Body of pancreas (tissue), 4 donors: Measurements from ENCODE around the gene RGS6. TPM values are rescaled to one million over a fixed set of nuclear protein-coding genes. Genes with fewer than 3 reads are reported as not detected.

Experiments used
- ATAC-seq: fragments of 150-250 bp; one replicate; pipeline ENCODE4 v1.9.1; 2016
- DNase-seq, 4 donors: peaks; one replicate each; pipeline ENCODE4 v3.0.0-alpha.2; 2019
- H3K27ac ChIP-seq, 4 donors: fragments of 200-600 bp; sonication (generic); 1 replicate in 3 of 4; 2 replicates in 1 of 4; pipeline versions ENCODE4 v1.5.1 to v1.6.1; 2016 to 2019; ENCODE audit warnings: mild to moderate bottlenecking in 1 of 4, mixed read lengths in 1 of 4, moderate library complexity in 1 of 4
- H3K27me3 ChIP-seq, 2 donors: fragments of 200-600 bp; sonication (generic); one replicate each; pipeline ENCODE4 v1.6.0; 2016; ENCODE audit warnings: mild to moderate bottlenecking in 1 of 2
- H3K36me3 ChIP-seq, 2 donors: fragments of 200-600 bp; sonication (generic); replicated peaks in 1 of 2; 2 replicates each; pipeline ENCODE4 v1.5.1; 2016; ENCODE audit warnings: low read depth in 2 of 2; ENCODE audit not compliant: insufficient read depth in 1 of 2
- H3K4me1 ChIP-seq: fragments of 200-600 bp; sonication (generic); one replicate; pipeline ENCODE4 v1.6.0; 2016
- H3K4me3 ChIP-seq, 2 donors: fragments of 200-600 bp; sonication (generic); 1 replicate in 1 of 2; 2 replicates in 1 of 2; pipeline ENCODE4 v1.5.1; 2016 to 2019
- H3K9me3 ChIP-seq, 3 donors: fragments of 200-600 bp; sonication (generic); 1 replicate in 2 of 3; 2 replicates in 1 of 3; pipeline ENCODE4 v1.5.1; 2016
- POLR2A ChIP-seq, 3 donors: fragments of 450-650 bp; IDR thresholded peaks; one replicate each; pipeline ENCODE4 v1.6.1; 2016; ENCODE audit warnings: antibody characterized with exemption in 3 of 3, mild to moderate bottlenecking in 2 of 3
- WGBS, 2 donors: methylation state at CpG; one replicate each; pipeline ENCODE4 v1.1.5; 2017; 5-methylcytosine and 5-hydroxymethylcytosine counted together
- intact Hi-C: fragments of 100-400 bp; cut with DNase I; formaldehyde crosslinking; loops from one replicate; pipeline ENCODE4 v1.15.1; 2023
- total RNA-seq, 2 donors: library from RNA; depleted of rRNA; stranded (reverse); fragments of >200 nt; gene quantifications; one replicate each; pipeline ENCODE4 v1.1.0, GENCODE V29; 2016
- TF ChIP-seq, protein P1 (sequence below), 7 experiments: fragments of 450-650 bp in 4 of 7; fragments of 200-600 bp in 3 of 7; sonication (generic) in 3 of 7; IDR thresholded peaks; one replicate each; pipeline ENCODE4 v1.5.1; 2016 to 2019; ENCODE audit warnings: antibody characterized with exemption in 7 of 7

The RGS6 gene
- total RNA-seq, 2 donors from 2014 or later = 0.26 to 1.3 TPM

- WGBS, 2 donors = 89 to 91% methylated on average over 8 to 12 of the region's 12 CpGs
- Histone ChIP-seq H3K4me1 (peaks cover 10% of the 10 kb centered on the region), H3K4me3 (no peak overlapping the region), H3K27me3 (no peaks in the 10 kb centered on the region), H3K27ac (no peak overlapping the region), H3K9me3 (no peaks in the 10 kb centered on the region), H3K36me3 (no peaks in the 10 kb centered on the region)
- ATAC-seq (no peak), DNase-seq (no peak)
- intact Hi-C loops = no loop called here
- TF ChIP-seq POLR2A (IDR thresholded peaks at IDR 0.05) = no peak
- TF ChIP-seq, protein P1, sequence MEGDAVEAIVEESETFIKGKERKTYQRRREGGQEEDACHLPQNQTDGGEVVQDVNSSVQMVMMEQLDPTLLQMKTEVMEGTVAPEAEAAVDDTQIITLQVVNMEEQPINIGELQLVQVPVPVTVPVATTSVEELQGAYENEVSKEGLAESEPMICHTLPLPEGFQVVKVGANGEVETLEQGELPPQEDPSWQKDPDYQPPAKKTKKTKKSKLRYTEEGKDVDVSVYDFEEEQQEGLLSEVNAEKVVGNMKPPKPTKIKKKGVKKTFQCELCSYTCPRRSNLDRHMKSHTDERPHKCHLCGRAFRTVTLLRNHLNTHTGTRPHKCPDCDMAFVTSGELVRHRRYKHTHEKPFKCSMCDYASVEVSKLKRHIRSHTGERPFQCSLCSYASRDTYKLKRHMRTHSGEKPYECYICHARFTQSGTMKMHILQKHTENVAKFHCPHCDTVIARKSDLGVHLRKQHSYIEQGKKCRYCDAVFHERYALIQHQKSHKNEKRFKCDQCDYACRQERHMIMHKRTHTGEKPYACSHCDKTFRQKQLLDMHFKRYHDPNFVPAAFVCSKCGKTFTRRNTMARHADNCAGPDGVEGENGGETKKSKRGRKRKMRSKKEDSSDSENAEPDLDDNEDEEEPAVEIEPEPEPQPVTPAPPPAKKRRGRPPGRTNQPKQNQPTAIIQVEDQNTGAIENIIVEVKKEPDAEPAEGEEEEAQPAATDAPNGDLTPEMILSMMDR (IDR thresholded peaks at IDR 0.05) = no peak
These were observed 678.0 kb downstream of the RGS6 start for GRCh38 chr14:72610096-72610830.

- ATAC-seq (no peak), DNase-seq (no peak)
- Histone ChIP-seq H3K36me3 (no peaks in the 10 kb centered on the region), H3K27ac (no peak overlapping the region), H3K9me3 (no peaks in the 10 kb centered on the region), H3K27me3 (no peaks in the 10 kb centered on the region), H3K4me1 (peaks cover 10% of the 10 kb centered on the region), H3K4me3 (no peak overlapping the region)
- intact Hi-C loops = no loop called here
- TF ChIP-seq, protein P1 (IDR thresholded peaks at IDR 0.05) = no peak
- no peak for TF ChIP-seq POLR2A (IDR thresholded peaks at IDR 0.05)
- WGBS, 2 donors = 77% methylated on average over 2 of the region's 2 CpGs; no CpG with 5 or more reads in 1 of the 2 donors
These were observed 678.6 kb downstream of the RGS6 start for GRCh38 chr14:72610831-72611200.

GRCh38 chr14:72611506-72611905 is 679.3 kb downstream of the RGS6 start:
- ATAC-seq (no peak), DNase-seq (no peak)
- WGBS, 2 donors = 89 to 90% methylated on average over 4 of the region's 4 CpGs
- H3K27me3 ChIP-seq = no peaks in the 10 kb centered on the region
- H3K4me1 ChIP-seq = peaks cover 10% of the 10 kb centered on the region
- intact Hi-C loops = no loop called here
- H3K4me3 ChIP-seq = no peak overlapping the region
- no peak for TF ChIP-seq POLR2A (IDR thresholded peaks at IDR 0.05)
- TF ChIP-seq, protein P1 (IDR thresholded peaks at IDR 0.05) = no peak
- H3K9me3 ChIP-seq = no peaks in the 10 kb centered on the region
- no peaks in the 10 kb centered on the region for H3K36me3 ChIP-seq
- no peak overlapping the region for H3K27ac ChIP-seq

DNA sequence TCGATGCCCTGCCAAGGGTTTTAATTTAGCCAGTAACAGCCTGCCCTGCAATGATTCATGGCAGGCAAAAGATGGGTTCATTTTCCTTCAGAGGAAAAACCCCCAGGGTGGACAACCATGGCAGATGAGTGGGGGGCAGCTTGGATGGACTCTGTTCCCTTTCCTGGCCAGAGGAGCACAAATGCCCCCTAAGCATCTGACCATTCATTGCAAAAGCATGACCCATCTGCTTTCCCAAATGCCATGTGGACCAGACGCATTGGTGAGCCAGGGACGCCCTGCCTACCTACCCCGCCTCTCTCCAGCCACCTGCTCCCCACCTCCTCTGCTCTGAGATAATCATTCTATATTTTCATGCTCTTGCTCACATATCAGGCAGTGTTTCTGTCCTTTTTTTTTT is 679.8 kb downstream of the RGS6 start:
- intact Hi-C loops = no loop called here
- ATAC-seq = no peak

More for the DNA sequence above, 679.8 kb downstream of the RGS6 start:
- Histone ChIP-seq H3K27me3 (no peaks in the 10 kb centered on the region), H3K27ac (no peak overlapping the region), H3K4me3 (no peak overlapping the region), H3K4me1 (peaks cover 10% of the 10 kb centered on the region), H3K9me3 (no peaks in the 10 kb centered on the region), H3K36me3 (no peaks in the 10 kb centered on the region)
- WGBS, 2 donors = 90 to 95% methylated on average over 4 of the region's 4 CpGs
- TF ChIP-seq, protein P1 (IDR thresholded peaks at IDR 0.05) = no peak
- TF ChIP-seq POLR2A (IDR thresholded peaks at IDR 0.05) = no peak
- DNase-seq = no peak
